Fibroblast of skin of abdomen (primary cell): Measurements from ENCODE around the gene COX19.
"Not testable (repeated sequence)": the region's sequence is repeated elsewhere in the genome, so short reads cannot be mapped to it uniquely, and the experiment has no call there.

Experiments
- DNase-seq: peaks from one replicate; pipeline ENCODE4 v3.0.0-alpha.2; 2013

Gene COX19

GRCh38 chr7:943793-944192, 31.6 kb downstream of the COX19 start:
- not testable (repeated sequence) for DNase-seq

- DNase-seq = no peak
These were observed 34.5 kb downstream of the COX19 start for GRCh38 chr7:940599-941408.

DNA sequence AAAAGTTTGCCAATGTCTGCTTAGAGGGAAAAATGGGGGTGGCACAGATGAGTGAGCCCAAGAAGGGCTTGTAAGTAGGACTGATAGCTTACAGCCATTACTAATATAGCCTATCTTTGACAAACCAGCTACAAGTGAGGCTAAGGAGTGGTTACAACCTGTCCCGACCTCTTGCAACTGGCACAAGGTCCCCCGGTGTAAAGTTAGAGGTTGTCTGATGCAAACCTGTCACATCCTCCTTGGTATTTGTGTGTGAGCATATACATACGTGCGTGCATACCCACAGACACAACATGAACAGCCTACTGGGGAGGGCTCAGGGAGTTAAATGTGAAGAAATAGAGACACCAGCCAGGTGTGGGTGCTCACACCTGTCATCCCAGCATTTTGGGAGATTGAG, 35.5 kb downstream of the COX19 start:
- DNase-seq = no peak

DNA sequence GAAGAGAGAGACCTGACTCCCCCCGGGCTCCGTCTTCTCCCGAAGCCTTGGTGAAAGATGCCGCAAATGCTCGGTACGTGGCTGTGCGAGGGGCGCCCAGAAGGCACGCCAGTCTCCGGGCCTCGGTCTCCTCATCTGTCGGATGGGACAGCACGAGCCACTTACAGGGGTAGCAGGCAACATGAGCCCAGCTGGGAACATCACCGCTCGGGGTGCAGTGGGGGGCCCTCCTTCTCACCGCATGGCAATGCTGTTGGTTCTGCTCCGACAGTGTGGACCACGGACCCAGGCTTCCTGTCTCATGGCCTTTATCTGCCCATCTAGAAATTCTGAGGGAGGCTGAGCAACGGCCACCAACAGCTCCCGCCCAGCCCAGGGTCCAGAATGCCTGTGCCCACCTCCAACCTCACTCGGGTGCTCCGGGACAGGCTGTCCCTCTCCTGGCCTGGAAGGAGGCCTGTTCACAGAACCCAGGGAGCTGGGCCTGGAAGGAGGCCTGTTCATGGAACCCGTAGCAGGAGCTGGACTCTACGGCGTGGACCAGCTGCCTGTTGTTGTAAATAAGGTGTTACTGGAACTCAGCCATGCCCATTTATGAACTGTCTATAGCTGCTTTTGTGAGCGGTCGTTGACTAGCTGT, 36.7 kb downstream of the COX19 start:
- no peak for DNase-seq

- no peak for DNase-seq
These were observed 37.4 kb downstream of the COX19 start for GRCh38 chr7:937856-938484.

DNA sequence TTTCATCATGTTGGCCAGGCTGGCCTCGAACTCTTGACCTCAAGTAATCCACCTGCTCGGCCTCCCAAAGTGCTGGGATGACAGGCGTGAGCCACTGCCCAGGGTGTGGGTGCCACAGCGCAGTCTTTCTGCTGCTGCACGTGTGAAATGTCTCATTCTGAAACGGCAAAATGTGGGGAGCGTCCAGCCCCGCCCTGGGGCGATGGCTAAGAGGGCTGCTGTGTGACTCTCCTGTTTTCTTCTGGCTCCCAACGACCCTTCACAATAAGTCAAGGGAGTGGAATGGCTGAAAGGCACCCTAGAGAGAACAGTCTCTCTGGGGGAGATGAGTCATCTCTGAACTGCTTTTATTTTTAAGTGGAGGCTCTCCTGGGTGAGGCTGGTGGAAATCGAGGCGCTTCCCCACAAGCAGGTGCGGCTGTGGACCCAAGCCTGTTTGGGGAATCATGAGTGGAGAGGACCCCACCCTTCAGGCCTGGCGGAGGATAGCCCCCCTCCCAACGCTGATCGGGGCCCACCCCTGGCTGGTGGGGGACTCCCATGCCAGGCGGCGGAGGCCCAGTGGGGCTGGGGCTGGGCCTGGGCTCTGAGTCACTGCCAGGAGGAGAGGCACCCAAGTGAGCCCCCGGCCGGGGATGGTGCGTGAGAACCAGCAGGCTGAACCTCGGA, 38.8 kb downstream of the COX19 start:
- no peak for DNase-seq

DNA sequence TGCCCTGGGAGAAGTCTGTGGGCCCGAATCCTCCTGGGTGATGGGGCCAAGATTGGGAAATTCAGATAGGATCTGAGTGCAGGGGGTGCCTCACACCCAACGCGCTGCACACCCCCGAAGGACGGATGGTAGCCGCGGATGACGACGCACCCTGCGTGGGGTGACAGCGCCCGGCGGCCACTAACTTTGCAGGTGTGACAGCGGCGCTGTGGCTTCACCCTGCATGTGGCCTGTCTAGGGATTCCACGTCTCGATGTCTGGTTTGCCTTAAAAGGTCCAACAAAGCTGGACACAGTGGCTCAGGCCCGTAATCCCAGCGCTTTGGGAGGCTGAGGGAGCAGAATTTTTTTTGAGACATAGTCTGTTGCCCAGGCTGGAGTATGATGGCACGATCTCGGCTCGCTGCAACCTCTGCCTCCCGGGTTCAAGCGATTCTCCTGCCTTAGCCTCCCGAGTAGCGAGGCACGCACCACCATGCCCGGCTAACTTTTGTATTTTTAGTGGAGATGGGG, 39.4 kb downstream of the COX19 start:
- no peak for DNase-seq

DNA sequence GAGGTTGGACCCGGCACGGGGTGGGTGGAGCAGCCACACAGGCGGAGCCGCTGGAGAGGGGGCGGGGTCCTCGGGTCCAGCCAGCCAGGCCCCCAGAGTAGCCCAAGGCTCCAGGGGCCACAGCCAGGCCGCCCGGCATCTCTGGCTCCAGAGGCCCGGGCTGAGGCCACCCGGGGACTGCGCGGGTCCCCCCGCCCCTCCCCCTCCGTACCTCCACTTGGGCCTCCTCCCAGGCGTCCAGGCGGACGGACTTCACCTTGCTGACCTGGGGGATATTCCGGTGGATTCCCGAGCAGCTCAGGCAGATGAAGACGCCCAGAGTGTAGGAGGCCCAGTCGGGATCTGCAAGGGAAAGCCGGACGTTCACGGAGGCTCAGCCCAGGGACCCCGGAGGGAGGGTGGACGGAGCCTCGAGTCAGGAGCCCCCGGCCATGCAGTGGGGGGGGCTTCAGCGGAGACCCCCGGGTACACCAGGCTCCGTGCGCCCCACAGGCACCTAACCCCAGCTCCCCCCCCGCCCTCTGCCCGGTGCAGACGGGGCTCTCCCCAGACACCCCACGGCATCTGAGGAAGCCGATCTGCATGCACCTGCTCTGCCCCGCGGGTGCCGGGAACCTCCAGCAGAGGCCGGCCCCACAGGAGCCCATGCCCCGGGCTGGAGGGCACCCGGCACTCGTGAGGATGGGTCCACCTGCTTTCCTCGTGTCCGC, 40.0 kb downstream of the COX19 start:
- no peak for DNase-seq

DNA sequence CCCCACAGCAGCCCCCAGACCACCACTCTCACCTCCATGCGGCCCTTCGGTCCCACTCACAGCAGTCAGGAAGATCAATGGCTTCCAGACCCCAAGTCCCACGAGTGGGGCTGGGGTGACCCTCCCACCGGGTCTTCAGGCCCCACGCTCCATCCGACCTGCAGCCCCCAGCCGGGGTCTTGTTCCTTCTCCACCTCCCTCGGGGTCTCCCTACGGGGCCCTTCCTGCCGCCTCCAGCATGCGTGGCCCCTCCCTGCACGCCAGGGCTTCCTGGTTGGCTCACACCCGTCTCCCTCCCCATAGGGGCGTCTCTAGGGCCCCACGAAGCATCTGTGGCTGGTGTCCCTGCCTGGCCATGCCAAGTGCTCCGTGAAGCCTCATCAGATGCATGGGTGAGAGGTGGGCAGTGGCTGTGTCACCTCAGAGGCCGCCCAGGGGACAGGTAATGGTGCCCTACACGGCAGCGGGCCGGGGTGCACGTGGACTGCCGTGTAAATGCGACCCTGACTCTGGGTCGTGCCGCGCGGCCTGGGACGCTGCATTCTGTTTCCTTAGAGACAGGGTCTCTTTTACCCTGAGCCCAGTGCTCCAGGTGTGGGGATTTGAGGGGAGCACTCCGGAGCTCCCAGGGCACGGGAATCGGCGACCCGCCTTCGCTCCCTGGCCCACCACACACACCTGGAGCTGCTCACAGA, 40.7 kb downstream of the COX19 start:
- DNase-seq = no peak

GRCh38 chr7:932651-932975, 42.7 kb downstream of the COX19 start:
- DNase-seq = no peak

DNA sequence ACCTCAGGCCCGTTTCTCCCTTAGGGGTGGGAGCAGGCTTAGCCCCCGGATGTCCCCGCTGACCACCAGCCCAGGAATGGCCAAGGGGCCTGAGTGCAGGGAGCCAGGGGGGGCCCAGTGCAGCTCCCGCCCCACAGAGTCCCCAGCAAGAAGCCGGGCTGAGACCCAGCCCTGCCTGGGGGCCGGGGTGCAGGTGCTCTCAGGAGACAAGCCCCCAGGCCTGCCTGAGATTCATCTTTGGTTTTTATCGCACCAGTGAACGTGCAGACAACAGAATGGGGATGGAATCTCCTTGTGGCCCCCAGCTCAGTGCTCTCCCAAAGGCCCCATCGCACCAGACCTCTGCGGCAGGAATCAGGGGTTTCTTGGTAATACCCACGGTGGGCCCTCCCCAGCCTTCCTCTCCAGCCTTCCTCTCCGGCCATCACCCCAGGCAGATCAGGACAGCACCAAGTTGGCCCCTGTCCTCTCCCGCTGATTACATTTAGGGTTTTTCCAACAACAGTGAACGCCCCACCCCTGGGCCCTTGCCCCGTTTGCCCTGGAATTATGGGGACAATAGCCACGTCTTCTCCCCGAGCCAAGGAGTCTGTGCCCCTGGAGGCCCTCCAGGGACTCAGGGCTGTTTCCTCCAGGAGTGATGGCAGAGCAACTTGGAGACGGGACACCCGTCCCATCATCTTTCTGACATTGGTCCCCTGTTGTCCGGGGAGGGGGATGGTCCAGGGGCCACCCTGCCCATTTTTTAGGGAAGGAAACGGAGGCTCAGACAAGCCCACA, 43.3 kb downstream of the COX19 start:
- no peak for DNase-seq

DNA sequence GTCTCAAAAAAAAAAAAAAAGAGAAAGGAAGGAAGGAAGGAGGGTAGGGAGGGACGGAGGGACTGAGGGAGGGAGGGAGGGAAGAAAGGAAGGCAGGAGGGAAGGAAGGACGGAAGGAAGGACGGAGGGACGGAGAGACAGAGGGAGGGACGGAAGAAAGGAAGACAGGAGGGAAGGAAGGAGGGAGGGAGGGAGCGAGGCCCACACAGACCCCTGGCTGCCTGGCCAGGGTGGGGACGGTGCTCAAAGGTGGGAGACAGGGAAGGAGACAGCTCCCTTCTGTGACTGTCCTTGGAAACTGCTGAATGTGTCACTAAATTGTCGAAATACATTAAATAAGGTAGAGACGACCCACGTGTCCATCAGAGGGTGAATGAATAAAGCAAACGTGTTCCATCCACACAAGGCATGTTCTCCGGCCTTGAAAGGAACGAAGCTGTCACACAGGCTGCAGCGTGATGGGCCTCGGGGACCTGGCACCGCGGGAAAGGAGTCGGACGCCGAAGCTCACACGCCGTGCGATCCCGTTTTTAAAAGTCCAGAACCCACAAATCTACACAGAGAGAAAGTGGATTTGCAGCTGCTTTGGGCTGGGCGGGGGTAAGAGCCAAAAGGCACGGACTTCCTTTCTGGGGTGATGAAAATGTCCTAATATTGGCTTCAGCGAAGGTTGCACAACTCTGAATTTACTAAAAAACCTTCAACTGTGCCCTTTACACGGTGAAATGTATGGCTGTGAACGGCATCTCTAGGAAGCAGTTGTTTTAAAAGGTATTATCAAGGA, 44.2 kb downstream of the COX19 start:
- no peak for DNase-seq

DNA sequence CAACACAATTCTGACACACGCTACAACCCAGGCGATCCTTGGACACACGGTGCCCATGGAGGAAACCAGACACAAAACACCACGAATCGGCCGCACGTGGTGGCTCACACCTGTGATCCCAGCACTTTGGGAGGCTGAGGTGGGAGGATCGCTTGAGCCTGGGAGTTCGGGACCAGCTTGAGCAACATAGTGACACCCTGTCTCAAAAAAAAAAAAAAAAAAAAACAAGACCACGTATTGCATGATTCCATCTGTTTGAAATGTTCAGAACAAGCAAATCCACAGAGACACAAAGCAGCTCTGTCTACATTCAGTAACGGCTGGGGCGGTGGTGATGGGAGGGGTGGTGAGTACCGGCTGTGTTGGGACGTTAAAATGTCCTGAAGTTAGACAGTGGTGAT, 46.0 kb downstream of the COX19 start:
- DNase-seq = no peak

DNA sequence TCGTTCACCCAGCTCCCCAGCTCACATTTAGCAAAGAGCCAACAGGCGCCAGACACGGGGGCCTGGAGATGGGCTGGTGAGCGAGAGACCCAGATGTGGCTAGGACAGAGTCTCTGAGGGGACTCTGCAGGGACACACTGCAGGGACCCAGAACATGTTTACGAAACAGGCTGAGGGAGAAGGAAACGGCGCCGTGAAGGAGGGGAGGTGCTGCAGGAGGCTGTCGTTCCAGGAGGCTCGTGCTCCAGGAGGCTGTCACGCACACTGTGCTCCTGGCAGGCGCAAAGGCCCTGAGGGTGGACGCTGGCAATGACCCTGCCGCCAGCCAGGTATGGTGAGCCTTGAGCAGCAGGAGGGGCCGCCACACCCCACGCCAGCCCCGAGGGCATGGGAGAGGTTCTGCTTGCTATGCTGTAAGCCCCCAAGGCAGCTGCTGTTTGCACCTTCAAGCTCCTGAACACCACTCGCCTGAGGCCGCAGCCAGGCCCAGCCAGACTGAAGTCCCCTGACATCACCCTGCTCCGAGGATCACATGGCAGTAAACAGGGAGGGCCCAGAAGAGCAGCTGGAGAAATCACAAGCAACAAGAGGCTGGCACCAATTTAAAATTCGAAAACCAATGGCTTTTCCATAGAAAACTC, 48.2 kb downstream of the COX19 start:
- DNase-seq = no peak

DNA sequence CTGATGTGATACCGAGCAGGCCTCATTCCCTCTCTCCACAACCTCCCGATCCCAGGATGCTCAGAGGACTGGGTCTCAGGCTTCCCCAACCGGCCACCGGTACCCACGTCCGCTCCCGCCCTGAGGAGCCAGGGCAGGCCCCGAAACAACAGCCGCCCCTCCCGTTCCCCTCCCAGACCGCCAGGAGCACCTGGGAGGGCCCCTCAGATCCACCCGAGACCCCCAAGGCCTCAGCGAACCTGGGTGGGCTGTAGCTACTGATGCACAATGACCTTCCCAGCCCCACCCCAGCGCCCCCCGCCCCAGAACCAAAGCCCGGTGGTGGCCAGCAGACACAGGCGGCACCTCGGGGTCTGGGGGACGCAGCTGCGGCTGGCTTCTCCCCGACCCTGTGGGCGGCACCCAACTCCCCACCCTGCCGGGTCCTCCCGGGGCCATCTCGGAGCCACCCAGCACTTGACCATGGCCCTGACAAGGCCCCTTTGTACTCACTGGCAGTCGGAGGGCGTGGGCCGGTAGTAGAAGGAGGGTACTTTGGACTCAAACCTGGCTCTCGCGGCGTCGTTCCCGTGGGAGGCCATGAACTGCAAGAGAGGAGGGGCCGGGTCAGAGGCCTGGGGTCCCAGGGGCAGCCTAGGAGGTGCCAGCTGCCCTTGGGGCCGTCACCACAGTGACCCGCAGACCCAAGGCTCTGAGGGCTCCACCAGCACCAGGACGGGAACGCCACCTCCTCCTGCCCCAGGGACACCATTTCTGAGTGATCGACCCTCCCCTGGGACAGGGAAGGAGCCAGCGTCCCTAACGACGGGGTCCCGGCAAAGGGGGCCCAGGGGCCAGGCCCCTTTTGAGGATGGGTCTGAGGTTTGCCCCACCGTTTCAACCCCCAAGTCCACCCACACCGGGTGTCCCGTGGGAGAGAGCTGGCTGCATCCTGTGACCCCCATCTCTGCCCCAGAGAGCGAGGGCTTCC, 49.0 kb downstream of the COX19 start:
- DNase-seq = no peak

DNA sequence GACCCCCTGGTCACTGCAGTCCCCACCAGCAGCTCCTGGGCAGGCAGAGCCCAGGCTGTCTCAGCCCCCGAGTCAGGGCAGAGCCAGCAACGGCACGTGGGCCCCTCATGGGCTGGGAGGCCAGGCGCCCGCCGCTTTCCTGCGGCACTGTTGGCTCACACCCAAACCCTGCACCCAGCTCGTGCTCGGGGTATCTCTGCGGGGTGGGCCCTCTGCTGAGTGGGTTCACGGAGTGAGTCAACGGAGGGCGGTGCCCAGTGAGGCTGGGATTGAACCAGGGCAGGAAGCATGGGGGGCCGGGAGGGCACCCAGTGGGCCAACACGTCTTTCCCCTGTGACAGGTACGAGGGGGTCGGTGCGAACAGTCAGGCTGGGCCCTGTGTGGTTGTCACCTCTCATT, 49.7 kb downstream of the COX19 start:
- DNase-seq = no peak

DNA sequence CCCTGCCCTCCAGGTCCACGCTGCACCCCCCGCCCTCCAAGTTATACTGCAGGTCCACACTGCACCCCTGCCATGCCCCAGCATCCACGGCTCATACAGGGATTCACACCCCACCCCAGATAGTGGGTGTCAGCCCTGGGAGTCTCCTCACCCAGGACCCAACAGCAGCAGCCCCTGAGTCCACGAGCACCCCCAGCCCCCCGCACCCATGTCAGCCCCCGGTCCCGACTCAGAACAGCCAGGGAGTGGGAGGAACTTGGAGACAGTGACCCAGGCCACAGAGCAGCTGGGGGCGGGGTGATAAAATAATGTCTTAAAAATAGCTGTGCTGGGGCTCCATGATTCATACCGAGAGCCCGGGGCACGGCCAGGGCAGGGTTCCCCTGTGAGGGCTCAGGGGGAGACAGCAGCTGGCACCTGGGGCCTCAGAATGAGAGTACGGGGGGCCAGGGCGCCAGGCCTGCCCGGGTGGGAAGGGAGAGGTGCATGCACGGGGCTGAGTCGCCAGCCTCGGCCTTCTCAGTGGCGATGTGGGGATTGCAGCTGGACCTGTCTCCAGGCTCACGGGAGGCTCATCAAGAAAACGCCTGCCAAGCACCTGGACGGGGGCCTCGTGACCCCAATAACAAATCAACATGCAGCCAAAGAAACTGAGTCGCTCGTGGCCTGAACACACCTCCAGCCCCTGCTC, 50.7 kb downstream of the COX19 start:
- DNase-seq = no peak

- not testable (repeated sequence) for DNase-seq
These were observed 51.3 kb downstream of the COX19 start for GRCh38 chr7:924042-924441.
